ENCODE results near the gene KIAA0825. TPM values are rescaled to one million over a fixed set of nuclear protein-coding genes. Genes with fewer than 3 reads are reported as not detected.

Gene KIAA0825
- total RNA-seq, 1 donor from 2014 or later, result 0.28 TPM

DNA sequence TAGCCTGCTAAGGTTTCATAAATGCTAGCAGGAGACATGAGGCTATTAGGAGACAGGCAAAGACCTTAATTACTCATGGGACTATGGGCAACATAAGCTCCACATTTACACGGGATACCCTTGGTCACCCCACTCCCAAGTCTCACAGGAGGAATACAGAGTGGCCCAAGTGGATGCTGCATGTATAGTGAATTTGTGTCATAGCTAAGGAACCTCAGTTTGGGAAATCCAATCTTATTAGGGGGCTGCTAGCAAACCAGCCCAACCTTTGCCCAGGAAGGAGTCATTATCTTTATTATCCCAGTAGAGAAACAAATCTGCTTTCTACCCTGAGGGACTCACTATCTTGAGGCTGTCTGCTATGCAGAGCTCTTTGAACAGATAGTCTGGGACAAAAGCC lies 405.9 kb downstream of the KIAA0825 start:
- no peaks in the 10 kb centered on the region for H3K36me3 Mint-ChIP-seq (ENCODE audit: low read depth)

DNA sequence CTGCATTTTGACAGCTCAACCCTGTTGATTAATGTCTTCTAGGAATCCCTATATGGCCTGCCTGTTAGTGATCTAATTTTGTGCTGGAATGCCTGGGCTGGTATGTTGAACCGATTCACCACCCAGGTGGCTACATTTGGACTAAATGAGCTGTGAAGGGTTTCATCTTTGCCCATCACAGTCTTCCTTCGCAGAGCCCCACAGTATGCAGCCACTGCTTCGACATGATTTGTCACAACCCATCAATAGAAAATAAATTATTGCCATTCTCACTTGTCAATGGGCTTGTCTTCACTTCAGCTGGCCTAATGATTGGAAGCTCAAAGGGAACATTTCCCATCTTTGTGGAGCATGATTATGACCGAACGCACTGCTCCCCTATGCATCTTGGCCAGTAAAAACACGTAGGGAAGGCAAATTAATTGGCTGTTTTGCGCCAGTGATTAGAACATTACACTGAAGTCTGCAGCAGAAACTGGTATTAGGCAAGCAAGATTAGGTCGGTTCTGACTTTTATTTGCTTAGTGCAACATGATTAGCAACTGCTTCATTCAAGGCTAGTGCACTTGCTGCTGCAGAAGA lies 408.5 kb downstream of the KIAA0825 start:
- Mint-ChIP-seq H3K27me3 (peaks cover 6% of the 10 kb centered on the region), H3K27ac (no peak overlapping the region), H3K4me3 (no peak overlapping the region), H3K9me3 (no peaks in the 10 kb centered on the region), H3K4me1 (no peaks in the 10 kb centered on the region), H3K36me3 (ENCODE audit: low read depth) (no peaks in the 10 kb centered on the region)
- intact Hi-C loops (cut with micrococcal nuclease), result no loop called here
- no peak for DNase-seq

More for the DNA sequence above, 405.9 kb downstream of the KIAA0825 start:
- Mint-ChIP-seq H3K27me3 (peaks cover 4% of the 10 kb centered on the region), H3K9me3 (no peaks in the 10 kb centered on the region), H3K27ac (no peak overlapping the region), H3K4me3 (no peak overlapping the region), H3K4me1 (no peaks in the 10 kb centered on the region)
- no peak for DNase-seq
- intact Hi-C loops (cut with micrococcal nuclease), result no loop called here

DNA sequence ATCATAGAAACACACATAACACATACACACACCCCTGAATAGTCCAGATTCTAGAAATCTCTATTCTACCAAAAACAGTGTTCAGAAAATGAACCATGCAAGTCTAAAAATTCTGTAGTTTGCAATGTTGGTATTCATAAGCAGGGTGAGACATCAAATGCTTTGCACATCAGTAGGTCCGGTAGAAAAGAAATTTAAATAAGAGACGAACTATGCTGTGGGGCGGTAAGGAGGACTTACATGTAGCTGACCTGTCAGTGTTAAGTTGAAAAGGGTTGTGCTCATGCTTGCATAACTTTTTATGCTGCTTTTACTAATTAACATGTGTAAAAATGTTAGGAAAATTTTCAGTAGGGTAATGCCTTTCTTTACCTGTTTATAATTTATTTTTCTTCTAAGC lies 409.1 kb downstream of the KIAA0825 start:
- Mint-ChIP-seq H3K9me3 (no peaks in the 10 kb centered on the region), H3K4me3 (no peak overlapping the region)

DNA sequence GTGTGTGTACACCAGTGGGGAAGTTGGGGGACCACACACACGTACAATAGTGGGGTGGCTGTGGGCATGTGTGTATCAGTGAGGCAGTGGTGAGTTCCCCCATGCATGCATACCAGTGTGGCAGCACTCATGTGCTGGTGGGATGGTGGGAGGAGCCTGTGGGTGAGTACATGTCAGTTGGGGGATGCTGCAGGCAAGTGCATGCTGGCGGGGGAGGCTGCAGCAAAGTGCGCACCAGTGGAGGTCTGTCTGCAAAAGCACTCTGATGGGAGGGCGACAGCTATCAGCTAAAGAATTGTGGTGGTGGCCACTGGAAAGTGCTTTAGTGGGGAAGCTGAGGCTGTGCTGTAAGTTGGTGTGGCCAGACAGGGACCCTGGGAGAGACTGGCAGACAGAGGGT lies 418.8 kb downstream of the KIAA0825 start:
- no peaks in the 10 kb centered on the region for H3K4me1 Mint-ChIP-seq
- no peak overlapping the region for H3K27ac Mint-ChIP-seq
- DNase-seq, result no peak
- H3K9me3 Mint-ChIP-seq, result no peaks in the 10 kb centered on the region
- intact Hi-C loops (cut with micrococcal nuclease), result no loop called here
- no peaks in the 10 kb centered on the region for H3K36me3 Mint-ChIP-seq (ENCODE audit: low read depth)
- peaks cover 3% of the 10 kb centered on the region for H3K27me3 Mint-ChIP-seq
- H3K4me3 Mint-ChIP-seq, result no peak overlapping the region

More for the DNA sequence above, 409.1 kb downstream of the KIAA0825 start:
- H3K36me3 Mint-ChIP-seq (ENCODE audit: low read depth), result no peaks in the 10 kb centered on the region
- no peaks in the 10 kb centered on the region for H3K4me1 Mint-ChIP-seq
- no peak for DNase-seq
- intact Hi-C loops (cut with micrococcal nuclease), result no loop called here
- peaks cover 6% of the 10 kb centered on the region for H3K27me3 Mint-ChIP-seq
- H3K27ac Mint-ChIP-seq, result no peak overlapping the region

DNA sequence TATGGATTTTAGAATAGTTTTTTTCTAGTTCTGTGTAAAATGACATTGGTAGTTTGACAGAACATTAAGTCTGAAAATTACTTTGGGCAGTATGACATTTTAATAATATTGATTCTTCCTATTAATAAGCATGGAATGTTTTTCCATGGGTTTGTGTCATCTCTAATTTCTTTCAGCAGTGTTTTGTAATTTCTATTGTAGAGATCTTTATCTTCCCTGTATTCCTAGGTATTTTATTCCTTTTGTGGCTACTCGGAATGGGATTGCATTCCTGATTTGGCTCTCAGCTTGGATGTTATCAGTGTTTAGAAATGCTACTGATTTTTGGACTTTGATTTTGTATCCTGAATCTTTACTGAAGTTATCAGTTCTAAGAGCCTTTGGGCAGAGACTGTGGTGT lies 420.4 kb downstream of the KIAA0825 start:
- no peaks in the 10 kb centered on the region for H3K9me3 Mint-ChIP-seq
- H3K4me3 Mint-ChIP-seq, result no peak overlapping the region
- H3K4me1 Mint-ChIP-seq, result no peaks in the 10 kb centered on the region
- H3K27me3 Mint-ChIP-seq, result peaks cover 3% of the 10 kb centered on the region
- H3K27ac Mint-ChIP-seq, result no peak overlapping the region
- DNase-seq, result no peak
- intact Hi-C loops (cut with micrococcal nuclease), result no loop called here
- H3K36me3 Mint-ChIP-seq (ENCODE audit: low read depth), result no peaks in the 10 kb centered on the region

DNA sequence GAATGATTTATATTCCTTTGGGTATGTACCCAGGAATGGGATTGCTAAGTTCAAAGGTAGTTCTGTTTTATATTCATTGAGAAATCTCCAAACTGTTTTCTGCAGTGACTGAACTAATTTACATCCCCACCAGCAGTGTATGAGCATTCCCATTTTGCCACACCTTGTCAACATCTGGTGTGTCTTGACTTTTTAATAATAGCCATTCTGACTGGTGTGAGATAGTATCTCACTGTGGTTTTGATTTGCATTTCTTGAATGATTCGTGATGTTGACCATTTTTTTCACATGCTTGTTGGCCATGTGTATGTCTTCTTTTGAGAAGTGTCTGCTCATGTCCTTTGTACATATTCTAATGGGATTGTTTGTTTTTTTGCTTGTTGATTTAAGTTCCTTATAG lies 421.5 kb downstream of the KIAA0825 start:
- H3K27ac Mint-ChIP-seq, result no peak overlapping the region
- H3K4me1 Mint-ChIP-seq, result no peaks in the 10 kb centered on the region
- H3K4me3 Mint-ChIP-seq, result no peak overlapping the region
- intact Hi-C loops (cut with micrococcal nuclease), result no loop called here
- DNase-seq, result no peak
- H3K27me3 Mint-ChIP-seq, result peaks cover 3% of the 10 kb centered on the region
- H3K36me3 Mint-ChIP-seq (ENCODE audit: low read depth), result no peaks in the 10 kb centered on the region
- H3K9me3 Mint-ChIP-seq, result no peaks in the 10 kb centered on the region

DNA sequence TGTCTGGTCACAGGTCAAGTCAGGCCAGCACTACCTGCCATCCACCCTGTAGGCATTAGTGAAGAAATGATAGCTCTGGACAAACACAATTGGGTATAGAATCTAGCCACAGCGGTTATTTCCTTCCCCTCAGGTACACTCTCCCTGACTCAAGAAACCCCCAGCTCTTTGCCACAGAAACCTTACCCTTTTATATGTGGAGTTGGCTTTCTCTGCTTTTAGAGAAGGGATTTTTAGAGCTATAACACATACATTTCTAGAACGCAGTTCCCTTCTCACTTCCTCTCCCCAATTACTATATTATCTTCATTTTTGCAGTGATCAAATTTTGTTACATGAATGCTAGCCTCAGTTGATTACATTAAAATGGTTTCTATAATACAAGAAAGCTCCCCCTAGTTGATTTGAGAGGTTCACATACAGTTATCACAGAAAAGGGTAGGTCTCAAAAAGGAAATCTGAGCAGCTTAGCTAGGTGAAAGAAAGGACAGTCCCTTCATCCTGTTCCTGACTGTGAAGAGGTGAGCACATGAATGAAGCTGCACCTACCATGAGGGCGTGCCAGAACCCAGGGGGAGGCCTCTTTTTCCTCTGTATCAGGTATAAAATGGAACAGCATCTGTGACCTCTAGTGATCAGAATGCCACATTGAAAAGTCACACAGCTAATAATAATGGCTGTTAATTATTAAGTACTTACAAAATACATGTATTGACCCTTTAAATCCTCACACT lies 425.6 kb downstream of the KIAA0825 start:
- Mint-ChIP-seq H3K4me3 (no peak overlapping the region), H3K36me3 (ENCODE audit: low read depth) (no peaks in the 10 kb centered on the region), H3K27ac (no peak overlapping the region), H3K4me1 (no peaks in the 10 kb centered on the region), H3K9me3 (no peaks in the 10 kb centered on the region), H3K27me3 (peaks cover 4% of the 10 kb centered on the region)
- intact Hi-C loops (cut with micrococcal nuclease), result no loop called here
- DNase-seq, result no peak

DNA sequence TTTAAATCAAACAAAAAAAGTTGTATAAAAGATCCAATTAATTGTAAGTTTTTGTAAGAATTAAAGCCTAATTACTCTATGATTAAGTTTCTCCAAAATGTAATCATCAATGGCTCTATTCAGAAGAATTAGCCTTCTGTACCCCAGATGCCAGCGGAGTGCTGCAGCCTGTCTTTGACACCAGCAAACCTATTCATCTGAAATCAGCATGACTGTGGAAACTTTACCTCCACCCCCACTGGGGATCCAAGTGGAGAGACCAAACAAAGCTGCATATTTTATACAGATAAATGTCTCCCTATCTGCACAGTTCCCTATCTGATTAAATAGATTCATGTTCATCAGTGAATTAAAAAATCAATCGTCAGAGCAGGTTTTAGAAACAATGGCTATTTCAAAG lies 426.8 kb downstream of the KIAA0825 start:
- Mint-ChIP-seq H3K36me3 (ENCODE audit: low read depth) (no peaks in the 10 kb centered on the region), H3K4me1 (no peaks in the 10 kb centered on the region), H3K27ac (no peak overlapping the region), H3K9me3 (no peaks in the 10 kb centered on the region), H3K4me3 (no peak overlapping the region), H3K27me3 (peaks cover 7% of the 10 kb centered on the region)
- no peak for DNase-seq
- intact Hi-C loops (cut with micrococcal nuclease), result no loop called here

DNA sequence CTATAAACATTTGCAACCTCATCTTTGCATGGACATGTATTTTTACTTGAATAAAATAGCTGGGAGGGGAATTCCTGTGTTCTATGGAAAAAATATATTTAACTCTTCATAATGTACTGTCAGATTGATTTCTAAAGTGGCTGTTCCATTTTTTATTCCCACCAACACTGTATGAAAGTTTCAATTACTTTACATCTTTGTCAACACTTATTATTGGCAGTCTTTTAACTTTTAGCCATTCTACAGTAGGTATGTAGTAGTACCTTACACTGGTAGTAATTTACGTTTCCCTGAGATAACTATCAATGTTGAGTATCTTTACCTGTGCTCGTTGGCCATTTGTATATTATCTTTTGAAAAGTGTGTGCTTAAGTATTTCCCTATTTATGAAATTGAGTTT lies 429.7 kb downstream of the KIAA0825 start:
- Mint-ChIP-seq H3K4me3 (no peak overlapping the region), H3K27ac (no peak overlapping the region), H3K4me1 (no peaks in the 10 kb centered on the region), H3K9me3 (no peaks in the 10 kb centered on the region), H3K36me3 (ENCODE audit: low read depth) (no peaks in the 10 kb centered on the region), H3K27me3 (peaks cover 5% of the 10 kb centered on the region)
- intact Hi-C loops (cut with micrococcal nuclease), result no loop called here
- DNase-seq, result no peak

DNA sequence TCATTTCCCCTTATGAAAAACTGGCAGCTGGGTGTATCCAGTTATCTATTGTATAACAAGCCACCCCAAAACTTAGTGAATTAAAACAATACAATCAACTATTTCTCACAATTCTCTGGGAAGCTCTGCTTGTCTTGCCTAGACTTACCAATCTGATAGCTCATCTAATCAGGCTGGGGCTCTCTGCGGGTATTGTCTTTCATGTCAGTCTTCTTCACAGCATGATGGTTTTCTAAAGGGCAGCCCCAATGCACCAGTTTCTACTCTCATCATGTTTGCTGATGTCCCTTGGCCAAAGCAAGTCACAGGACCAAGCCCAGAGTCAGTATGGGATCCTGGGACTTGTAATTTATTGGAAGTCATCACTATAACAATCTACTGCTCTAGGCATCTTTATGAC lies 433.5 kb downstream of the KIAA0825 start:
- DNase-seq, result no peak
- Mint-ChIP-seq H3K36me3 (ENCODE audit: low read depth) (no peaks in the 10 kb centered on the region), H3K27me3 (peaks cover 6% of the 10 kb centered on the region), H3K9me3 (no peaks in the 10 kb centered on the region), H3K27ac (no peak overlapping the region), H3K4me3 (no peak overlapping the region), H3K4me1 (no peaks in the 10 kb centered on the region)
- intact Hi-C loops (cut with micrococcal nuclease), result no loop called here

DNA sequence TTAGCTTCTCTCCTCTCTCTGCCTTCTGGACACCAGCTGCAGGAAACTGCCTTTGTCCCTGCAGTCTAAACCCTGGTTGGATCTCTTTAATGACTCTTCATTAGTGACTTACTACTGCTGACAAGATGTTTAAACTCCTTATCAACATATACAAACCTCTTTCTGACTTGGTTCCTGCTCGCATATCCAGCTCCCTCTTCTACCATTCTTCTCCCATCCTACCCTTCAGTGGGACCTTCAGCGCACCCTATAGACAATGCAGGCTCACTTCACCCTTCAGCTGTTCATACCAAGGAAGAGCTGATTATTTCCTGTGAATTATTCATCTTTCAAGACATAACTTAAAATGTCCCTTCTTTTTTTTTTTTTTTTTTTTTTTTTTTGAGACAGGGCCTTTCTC lies 436.5 kb downstream of the KIAA0825 start:
- no peak for DNase-seq
- Mint-ChIP-seq H3K27me3 (peaks cover 6% of the 10 kb centered on the region), H3K4me1 (no peaks in the 10 kb centered on the region), H3K4me3 (no peak overlapping the region), H3K27ac (no peak overlapping the region), H3K36me3 (ENCODE audit: low read depth) (no peaks in the 10 kb centered on the region), H3K9me3 (no peaks in the 10 kb centered on the region)
- intact Hi-C loops (cut with micrococcal nuclease), result no loop called here

DNA sequence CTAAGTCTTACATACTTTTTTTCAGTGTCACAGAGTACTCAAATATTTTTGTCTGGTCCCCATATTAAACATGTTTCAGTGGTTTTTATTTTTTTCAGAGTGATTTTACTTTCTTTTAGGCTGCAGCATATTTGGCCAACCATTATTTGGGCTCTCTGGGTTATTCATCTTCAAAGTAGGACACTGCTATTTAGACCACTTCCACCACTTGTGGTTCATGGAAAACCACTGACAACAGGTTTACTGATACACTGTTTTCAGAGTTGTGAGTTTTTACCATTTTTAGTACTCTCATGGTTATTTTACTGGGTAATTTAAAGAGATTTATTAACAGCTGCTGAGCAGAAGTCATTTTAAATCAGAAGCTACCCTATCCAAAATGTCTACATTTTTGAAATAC lies 437.6 kb downstream of the KIAA0825 start:
- H3K27ac Mint-ChIP-seq, result no peak overlapping the region
- H3K9me3 Mint-ChIP-seq, result no peaks in the 10 kb centered on the region
- no peaks in the 10 kb centered on the region for H3K4me1 Mint-ChIP-seq
- H3K36me3 Mint-ChIP-seq (ENCODE audit: low read depth), result no peaks in the 10 kb centered on the region
- no peak for DNase-seq
- intact Hi-C loops (cut with micrococcal nuclease), result no loop called here
- H3K4me3 Mint-ChIP-seq, result no peak overlapping the region
- peaks cover 5% of the 10 kb centered on the region for H3K27me3 Mint-ChIP-seq

DNA sequence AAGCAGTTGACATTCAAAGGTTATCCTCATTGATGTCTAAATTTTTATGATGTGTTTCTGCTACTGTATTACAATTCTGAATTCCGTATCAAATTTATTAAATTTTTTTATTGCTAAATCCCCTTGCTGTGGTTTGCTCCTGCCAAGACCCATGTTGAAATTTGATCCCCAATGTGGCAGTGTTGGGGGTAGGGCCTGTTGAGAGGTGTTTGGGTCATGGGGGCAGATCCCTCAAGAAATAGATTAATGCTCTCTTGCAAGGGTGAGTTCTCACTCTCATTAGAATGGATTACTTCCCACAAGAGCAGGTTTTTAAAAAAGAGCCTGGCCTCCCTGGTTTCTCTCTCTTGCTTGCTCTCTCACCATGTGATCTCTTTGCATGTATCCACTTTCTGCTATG lies 442.5 kb downstream of the KIAA0825 start:
- peaks cover 3% of the 10 kb centered on the region for H3K9me3 Mint-ChIP-seq
- no peak overlapping the region for H3K4me3 Mint-ChIP-seq
- no peaks in the 10 kb centered on the region for H3K36me3 Mint-ChIP-seq (ENCODE audit: low read depth)
- intact Hi-C loops (cut with micrococcal nuclease), result no loop called here
- H3K4me1 Mint-ChIP-seq, result no peaks in the 10 kb centered on the region
- H3K27me3 Mint-ChIP-seq, result peaks cover 5% of the 10 kb centered on the region
- DNase-seq, result no peak
- H3K27ac Mint-ChIP-seq, result no peak overlapping the region

DNA sequence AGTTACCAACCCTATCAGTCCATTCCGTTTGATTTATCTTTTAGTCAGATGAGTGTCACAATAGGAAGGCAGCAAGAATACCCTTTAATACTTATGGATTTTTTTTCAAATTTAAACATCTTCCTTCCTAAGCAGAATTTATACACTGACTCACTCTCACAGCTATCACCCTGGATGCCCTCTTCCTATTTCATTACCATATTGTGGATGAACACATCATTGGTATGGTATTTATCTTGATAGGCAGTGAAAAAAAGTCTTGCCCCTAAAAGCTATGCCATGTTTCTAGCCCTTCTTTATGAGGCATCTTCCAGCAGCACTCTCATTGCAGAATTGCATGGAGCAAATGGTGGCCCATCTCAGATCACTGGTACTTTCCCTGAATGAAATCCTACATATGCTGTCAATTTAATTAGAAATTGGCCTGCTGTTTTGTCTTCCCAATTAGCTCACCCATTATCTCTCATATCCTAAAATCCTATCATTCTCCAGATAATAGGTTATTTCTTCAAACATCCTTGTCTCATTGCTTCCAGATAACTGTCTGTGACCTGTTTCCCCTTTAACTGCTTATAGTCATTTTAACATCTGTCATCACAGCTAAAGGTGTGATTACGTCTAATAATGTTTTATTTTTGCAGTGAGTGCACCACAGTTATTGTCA lies 443.5 kb downstream of the KIAA0825 start:
- intact Hi-C loops (cut with micrococcal nuclease), result no loop called here
- H3K27ac Mint-ChIP-seq, result no peak overlapping the region
- H3K9me3 Mint-ChIP-seq, result peaks cover 3% of the 10 kb centered on the region
- H3K4me3 Mint-ChIP-seq, result no peak overlapping the region
- H3K4me1 Mint-ChIP-seq, result peaks cover 2% of the 10 kb centered on the region
- no peaks in the 10 kb centered on the region for H3K36me3 Mint-ChIP-seq (ENCODE audit: low read depth)
- peaks cover 5% of the 10 kb centered on the region for H3K27me3 Mint-ChIP-seq
- no peak for DNase-seq
